DMS 273 (cell line): ENCODE measurements around the gene GLCCI1.

Experiments used
- DNase-seq: peaks from one replicate; lab custom pipeline; 2025; ENCODE audit not compliant: unreplicated experiment; lab: John Stamatoyannopoulos, UW

The GLCCI1 gene

GRCh38 chr7:8126601-8127167 lies 158.1 kb downstream of the GLCCI1 start:
- no peak for DNase-seq

- no peak for DNase-seq
Observed at GRCh38 chr7:8128449-8129317, 160.1 kb downstream of the GLCCI1 start.

- no peak for DNase-seq
Observed at GRCh38 chr7:8129318-8129659, 160.7 kb downstream of the GLCCI1 start.

- no peak for DNase-seq
Observed at GRCh38 chr7:8130663-8131062, 162.1 kb downstream of the GLCCI1 start.

GRCh38 chr7:8131694-8132605 lies 163.4 kb downstream of the GLCCI1 start:
- no peak for DNase-seq

DNA sequence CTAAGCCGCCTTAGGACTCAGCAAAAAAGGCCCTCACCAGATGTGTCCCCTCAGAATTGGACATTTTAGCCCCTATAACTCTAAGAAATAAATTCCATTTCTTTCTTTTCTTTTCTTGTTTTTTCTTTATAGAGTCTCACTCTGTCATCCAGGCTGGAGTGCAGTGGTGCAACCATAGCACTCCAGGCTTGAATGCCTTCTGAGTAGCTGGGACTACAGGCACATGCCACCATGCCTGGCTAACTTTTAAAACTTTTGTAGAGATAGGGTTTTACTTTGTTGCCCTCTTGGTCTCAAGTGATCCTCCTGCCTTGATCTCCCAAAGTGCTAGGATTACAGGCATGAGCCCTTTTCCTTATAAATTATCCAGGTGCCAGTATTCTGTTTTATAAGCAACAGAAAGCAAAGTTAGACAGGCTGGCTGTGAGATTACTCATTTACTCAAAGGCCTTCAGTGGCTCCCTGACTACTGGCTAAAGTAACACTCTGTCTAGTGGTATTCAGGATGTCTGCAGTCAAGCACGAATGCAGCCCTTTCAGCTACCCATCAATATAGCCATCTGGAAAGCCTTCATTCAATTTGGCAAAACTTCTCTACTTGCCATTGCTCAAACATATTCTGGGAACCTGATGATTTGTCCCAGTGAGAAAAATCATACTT lies 164.7 kb downstream of the GLCCI1 start:
- no peak for DNase-seq

DNA sequence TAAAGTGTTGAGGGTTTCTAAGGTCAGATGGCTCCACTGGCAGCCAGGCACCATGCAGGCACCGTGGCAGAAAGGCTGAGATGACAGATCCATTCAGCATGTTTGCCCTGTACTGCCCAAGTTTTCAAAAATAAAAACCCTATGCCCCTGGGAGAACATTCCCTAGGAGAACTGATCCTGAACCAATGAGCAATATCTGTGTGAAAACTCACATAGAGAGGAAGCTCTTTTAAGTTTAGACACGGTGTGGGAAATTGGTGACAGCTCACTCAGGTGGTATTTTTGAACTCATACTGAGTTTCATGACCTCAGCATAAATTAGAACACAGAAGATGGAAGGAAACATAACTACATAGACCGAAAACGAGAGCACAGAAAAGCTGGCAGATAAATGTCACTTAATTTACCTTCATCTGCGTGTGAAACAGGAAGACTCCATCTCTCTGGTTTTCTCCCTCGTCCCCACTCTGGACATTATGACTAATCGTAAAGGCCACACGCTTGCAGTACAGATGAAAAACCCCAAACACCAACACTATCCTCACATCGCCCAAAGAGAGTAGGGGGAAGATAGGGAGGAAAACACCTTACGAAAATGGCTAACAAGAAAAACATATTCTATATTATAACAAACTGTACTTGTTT lies 165.6 kb downstream of the GLCCI1 start:
- DNase-seq = no peak

DNA sequence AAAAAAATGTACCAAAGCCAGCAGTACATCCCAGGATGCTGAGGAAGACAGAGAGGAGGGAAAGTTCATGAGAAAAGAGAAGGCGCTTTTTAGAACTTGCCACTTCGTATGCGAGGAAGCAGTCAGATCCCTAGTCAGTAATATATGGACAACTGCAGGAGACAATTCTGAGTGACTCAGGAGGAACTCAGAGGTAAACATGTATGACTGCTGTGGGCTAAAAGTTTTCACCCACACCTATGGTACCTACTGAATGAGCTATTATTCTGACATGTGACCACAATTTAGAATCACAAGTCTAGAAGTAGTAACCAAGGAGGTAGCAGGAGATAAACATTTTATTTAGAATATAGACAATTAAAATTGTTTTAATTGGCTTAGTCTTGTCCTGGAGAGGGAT lies 166.8 kb downstream of the GLCCI1 start:
- DNase-seq = no peak

DNA sequence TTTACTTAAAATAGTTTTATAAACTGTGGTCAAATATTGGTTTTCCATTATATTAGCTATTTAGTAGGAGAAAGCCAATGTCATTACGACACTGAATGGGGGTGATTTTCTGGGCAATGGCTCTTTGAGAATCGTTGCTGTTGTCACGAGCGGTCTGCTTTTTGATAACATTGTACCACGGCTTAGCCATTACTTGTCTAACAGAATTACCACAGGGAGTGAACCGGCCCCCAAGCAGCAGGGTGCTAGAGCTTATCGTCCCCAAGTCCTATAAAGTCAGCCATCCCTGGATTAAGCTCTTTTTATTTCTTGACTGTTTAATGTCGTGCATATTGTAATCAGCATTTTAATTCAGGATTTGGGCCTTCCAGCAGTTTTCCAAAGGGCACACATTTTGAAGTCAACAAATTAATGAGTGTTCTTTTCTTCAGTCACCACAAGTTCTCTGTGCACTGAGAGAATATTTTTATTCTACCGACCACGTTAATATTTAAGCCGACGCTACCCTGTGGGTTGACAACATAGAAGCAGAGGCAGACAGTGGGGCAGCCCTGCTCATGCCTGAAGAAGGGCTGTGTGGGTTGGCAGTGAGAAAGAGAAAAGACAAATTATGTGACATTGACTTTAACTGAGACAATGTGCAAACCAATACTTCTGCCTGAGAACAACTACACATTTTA lies 167.6 kb downstream of the GLCCI1 start:
- no peak for DNase-seq
